Left colon (tissue), 2 donors: ENCODE measurements around the gene SH3GLB2. TPM values are rescaled to one million over a fixed set of nuclear protein-coding genes. Genes with fewer than 3 reads are reported as not detected.

Source experiments
- total RNA-seq, 2 donors: library from RNA; stranded (reverse); fragmentation: NEBNext Ultra II Directional; extraction: Animal tissue kit (Norgen Biotek cat#: 25700); gene quantifications; one replicate each; pipeline ENCODE4 v1.2.1, GENCODE V29; 2021
- donor health status: DM: no; HTN: no; CAD: no.
- donor health status: DM: yes; HTN: yes; CAD: no.

SH3GLB2 gene
- total RNA-seq, 2 donors from 2014 or later = 158 to 169 TPM

Other genes starting within 250 kb of the SH3GLB2 start
- 10 to 100 TPM; 21.9 to 24.4 TPM for gene TBC1D13, start 241.1 kb downstream of the SH3GLB2 start, total RNA-seq
- gene ENDOG, start 209.8 kb downstream of the SH3GLB2 start, total RNA-seq = 10 to 100 TPM; 46.5 to 63.0 TPM
- gene SPOUT1, start 198.5 kb downstream of the SH3GLB2 start, total RNA-seq = 10 to 100 TPM; 32.3 to 33.3 TPM
- gene KYAT1, start 146.4 kb downstream of the SH3GLB2 start, total RNA-seq = 1 to 10 TPM; 2.1 TPM
- 10 to 100 TPM; 21.8 to 38.3 TPM for gene LRRC8A, start 146.2 kb downstream of the SH3GLB2 start, total RNA-seq
- gene PHYHD1, start 107.3 kb downstream of the SH3GLB2 start, total RNA-seq = 1 to 10 TPM; 1.5 to 7.1 TPM
- 10 to 100 TPM; 12.1 to 12.8 TPM for gene DOLK, start 80.7 kb downstream of the SH3GLB2 start, total RNA-seq
- gene NUP188, start 80.6 kb downstream of the SH3GLB2 start, total RNA-seq = 10 to 100 TPM; 19.6 to 23.6 TPM
- 10 to 100 TPM; 68.3 to 71.3 TPM for gene MIGA2, start 8.3 kb upstream of the SH3GLB2 start, total RNA-seq
- 10 to 100 TPM; 44.4 to 53.1 TPM for gene DOLPP1, start 52.8 kb upstream of the SH3GLB2 start, total RNA-seq
- 10 to 100 TPM; 62.4 to 76.1 TPM for gene CRAT, start 82.5 kb upstream of the SH3GLB2 start, total RNA-seq
- gene PTPA, start 83.1 kb upstream of the SH3GLB2 start, total RNA-seq = 10 to 100 TPM; 90.8 to 91.9 TPM
- gene IER5L, start 149.9 kb upstream of the SH3GLB2 start, total RNA-seq = 1 to 10 TPM; 4.3 to 8.8 TPM